ENCODE measurements around the gene ALKAL2. TPM values are rescaled to one million over a fixed set of nuclear protein-coding genes. Genes with fewer than 3 reads are reported as not detected.

Gene ALKAL2
- total and polyA plus RNA-seq, 2 of the 13 experiments (the other 11 are each of a cell fraction or from before 2014, with no cell fraction given), result 0.22 to 1.7 TPM

DNA sequence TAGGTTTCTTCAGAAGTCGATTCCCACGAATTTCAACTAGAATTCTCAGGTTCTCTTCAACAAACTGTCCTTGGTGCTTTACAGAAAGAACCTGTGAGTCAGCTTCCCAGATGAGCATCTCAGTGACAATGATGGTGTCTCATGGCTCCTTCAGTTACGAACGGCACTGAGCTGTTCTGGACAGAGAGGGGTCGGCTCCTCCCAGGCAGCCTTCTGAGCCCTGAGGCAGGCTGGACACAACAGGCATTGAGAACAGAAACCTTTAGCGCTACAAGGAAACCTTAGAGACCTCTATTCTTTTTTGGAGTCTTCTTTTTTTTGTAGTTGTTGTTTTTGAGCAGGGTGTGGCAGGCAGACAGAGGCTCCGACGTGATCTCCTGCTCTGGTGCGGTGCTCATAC lies 35.1 kb upstream of the ALKAL2 start:
- in situ Hi-C loops (cut with HindIII; ENCODE audit: extremely low pct_ligation_motif_present, low pct_unique_long_range_greater_than_20kb) (no loop called here), intact Hi-C loops (cut with micrococcal nuclease; ENCODE audit: unreplicated experiment) (no loop called here)
- no peaks in the 10 kb centered on the region for H3K4me1 ChIP-seq (ENCODE audit: insufficient read depth, low read length)
- peaks cover 0 to 22% of the 10 kb centered on the region in 2 experiments; a peak in 2 of 5 replicates for H3K27me3 ChIP-seq (ENCODE audit: control insufficient read depth in 1 of 2, insufficient read depth in 2 of 2, low read length in 2 of 2)
- H4K20me1 ChIP-seq (ENCODE audit: insufficient read depth, low read length), result no peaks in the 10 kb centered on the region
- DNase-seq (ENCODE audit: low spot score) (no peak), ATAC-seq (no peak), FAIRE-seq (no peak)
- no peak overlapping the region for H3K27ac ChIP-seq (ENCODE audit: extremely low read length, insufficient read depth, low read length)
- no peaks in the 10 kb centered on the region for H3K36me3 ChIP-seq (replicated peaks in 1 of 2; ENCODE audit: control insufficient read depth in 1 of 2, insufficient read depth in 2 of 2, low read length in 2 of 2)
- ChIA-PET CTCF (ENCODE audit: low intra/inter-chr PET ratio, low total read pairs) (no interaction called here), POLR2A (no interaction called here)
- no peaks in the 10 kb centered on the region for H3K79me2 ChIP-seq (ENCODE audit: insufficient read depth, low read length)
- no peak overlapping the region for H3K9ac ChIP-seq (ENCODE audit: insufficient read depth, low read depth, low read length)
- no peak overlapping the region for H2AFZ ChIP-seq (ENCODE audit: low read length)
- TF ChIP-seq ZNF138 (CRISPR knock-in tag; IDR thresholded peaks at IDR 0.05; ENCODE audit: low read depth) (no peak), MEIS1 (CRISPR knock-in tag; IDR thresholded peaks at IDR 0.05; ENCODE audit: borderline replicate concordance) (no peak), RBM22 (optimal IDR thresholded peaks at IDR 0.05; ENCODE audit: low read length) (no peak), ZNF326 (CRISPR knock-in tag; IDR thresholded peaks at IDR 0.05; ENCODE audit: borderline replicate concordance) (no peak), FOXK2 (IDR thresholded peaks at IDR 0.05) (no peak), NCOA1 (CRISPR knock-in tag; IDR thresholded peaks at IDR 0.05) (no peak), ZNF776 (CRISPR knock-in tag; IDR thresholded peaks at IDR 0.05) (no peak), TP53 (CRISPR knock-in tag; conservative IDR thresholded peaks at IDR 0.05) (no peak), ZNF232 (CRISPR knock-in tag; IDR thresholded peaks at IDR 0.05; ENCODE audit: borderline replicate concordance) (no peak), KMT2A (CRISPR knock-in tag; IDR thresholded peaks at IDR 0.05) (no peak), TARDBP (CRISPR knock-in tag; IDR thresholded peaks at IDR 0.05) (no peak), HNRNPLL (IDR thresholded peaks at IDR 0.05; ENCODE audit: low read depth, low read length, poor library complexity, severe bottlenecking) (no peak), ZNF224 (CRISPR knock-in tag; IDR thresholded peaks at IDR 0.05) (no peak)
- TF ChIP-seq, protein P1, sequence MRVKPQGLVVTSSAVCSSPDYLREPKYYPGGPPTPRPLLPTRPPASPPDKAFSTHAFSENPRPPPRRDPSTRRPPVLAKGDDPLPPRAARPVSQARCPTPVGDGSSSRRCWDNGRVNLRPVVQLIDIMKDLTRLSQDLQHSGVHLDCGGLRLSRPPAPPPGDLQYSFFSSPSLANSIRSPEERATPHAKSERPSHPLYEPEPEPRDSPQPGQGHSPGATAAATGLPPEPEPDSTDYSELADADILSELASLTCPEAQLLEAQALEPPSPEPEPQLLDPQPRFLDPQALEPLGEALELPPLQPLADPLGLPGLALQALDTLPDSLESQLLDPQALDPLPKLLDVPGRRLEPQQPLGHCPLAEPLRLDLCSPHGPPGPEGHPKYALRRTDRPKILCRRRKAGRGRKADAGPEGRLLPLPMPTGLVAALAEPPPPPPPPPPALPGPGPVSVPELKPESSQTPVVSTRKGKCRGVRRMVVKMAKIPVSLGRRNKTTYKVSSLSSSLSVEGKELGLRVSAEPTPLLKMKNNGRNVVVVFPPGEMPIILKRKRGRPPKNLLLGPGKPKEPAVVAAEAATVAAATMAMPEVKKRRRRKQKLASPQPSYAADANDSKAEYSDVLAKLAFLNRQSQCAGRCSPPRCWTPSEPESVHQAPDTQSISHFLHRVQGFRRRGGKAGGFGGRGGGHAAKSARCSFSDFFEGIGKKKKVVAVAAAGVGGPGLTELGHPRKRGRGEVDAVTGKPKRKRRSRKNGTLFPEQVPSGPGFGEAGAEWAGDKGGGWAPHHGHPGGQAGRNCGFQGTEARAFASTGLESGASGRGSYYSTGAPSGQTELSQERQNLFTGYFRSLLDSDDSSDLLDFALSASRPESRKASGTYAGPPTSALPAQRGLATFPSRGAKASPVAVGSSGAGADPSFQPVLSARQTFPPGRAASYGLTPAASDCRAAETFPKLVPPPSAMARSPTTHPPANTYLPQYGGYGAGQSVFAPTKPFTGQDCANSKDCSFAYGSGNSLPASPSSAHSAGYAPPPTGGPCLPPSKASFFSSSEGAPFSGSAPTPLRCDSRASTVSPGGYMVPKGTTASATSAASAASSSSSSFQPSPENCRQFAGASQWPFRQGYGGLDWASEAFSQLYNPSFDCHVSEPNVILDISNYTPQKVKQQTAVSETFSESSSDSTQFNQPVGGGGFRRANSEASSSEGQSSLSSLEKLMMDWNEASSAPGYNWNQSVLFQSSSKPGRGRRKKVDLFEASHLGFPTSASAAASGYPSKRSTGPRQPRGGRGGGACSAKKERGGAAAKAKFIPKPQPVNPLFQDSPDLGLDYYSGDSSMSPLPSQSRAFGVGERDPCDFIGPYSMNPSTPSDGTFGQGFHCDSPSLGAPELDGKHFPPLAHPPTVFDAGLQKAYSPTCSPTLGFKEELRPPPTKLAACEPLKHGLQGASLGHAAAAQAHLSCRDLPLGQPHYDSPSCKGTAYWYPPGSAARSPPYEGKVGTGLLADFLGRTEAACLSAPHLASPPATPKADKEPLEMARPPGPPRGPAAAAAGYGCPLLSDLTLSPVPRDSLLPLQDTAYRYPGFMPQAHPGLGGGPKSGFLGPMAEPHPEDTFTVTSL (CRISPR knock-in tag; IDR thresholded peaks at IDR 0.05; ENCODE audit: borderline replicate concordance), result no peak
- no peak overlapping the region for H3K4me3 ChIP-seq (replicated peaks in 1 of 3; ENCODE audit: insufficient read depth in 1 of 3, low read depth in 2 of 3, low read length in 3 of 3)
- no peak overlapping the region for H3K4me2 ChIP-seq (ENCODE audit: low read depth, low read length)
- BruUV-seq (replicated peaks), result no TSS peak
- no peaks in the 10 kb centered on the region for H3K9me3 ChIP-seq (ENCODE audit: low read length)
- 25% methylated on average over 9 of the region's 9 CpGs for WGBS (ENCODE audit: low lambda C conversion rate)

Measured in HepG2 (cell line).